ENCODE measurements around the gene PCNX3. TPM values are rescaled to one million over a fixed set of nuclear protein-coding genes. Genes with fewer than 3 reads are reported as not detected.

PCNX3 gene
- total and polyA plus RNA-seq, 7 donors: 6.5 to 15.5 (median 9.8) TPM

- DNase-seq (no peak), ATAC-seq (no peak)
- 42 to 64% (median 46%) methylated on average over 3 of the region's 3 CpGs for WGBS, 3 donors
- Histone ChIP-seq H3K9me3 (no peaks in the 10 kb centered on the region), H3K4me1 (peaks cover 42% of the 10 kb centered on the region), H3K36me3 (ENCODE audit: insufficient read depth in 1 of 2, low read depth in 1 of 2) (peaks cover 0 to 37% of the 10 kb centered on the region in 2 donors), H3K27ac (no peak overlapping the region), H3K4me3 (no peak overlapping the region), H3K27me3 (ENCODE audit: insufficient read depth in 3 of 3, low read length in 2 of 3) (no peaks in the 10 kb centered on the region)
- no peak for TF ChIP-seq CTCF (IDR thresholded peaks at IDR 0.05)
- intact Hi-C loops (cut with DNase I): loop anchor here in 1 of 2 donors (5.0 kb wide), 1 partner anchor 37 kb away; the partner anchor contains the start of genes FAM89B and ZNRD2
Measured at GRCh38 chr11:65609229-65609628, 6.3 kb upstream of the PCNX3 start.

- DNase-seq (no peak), ATAC-seq (no peak)
- Histone ChIP-seq H3K9me3 (no peaks in the 10 kb centered on the region), H3K36me3 (ENCODE audit: insufficient read depth in 1 of 2, low read depth in 1 of 2) (peaks cover 0 to 33% of the 10 kb centered on the region in 2 donors), H3K4me3 (no peak overlapping the region), H3K27me3 (ENCODE audit: insufficient read depth in 3 of 3, low read length in 2 of 3) (no peaks in the 10 kb centered on the region), H3K4me1 (peaks cover 42% of the 10 kb centered on the region), H3K27ac (no peak overlapping the region)
- TF ChIP-seq CTCF (IDR thresholded peaks at IDR 0.05): no peak
- WGBS, 3 donors: 62 to 72% (median 67%) methylated on average over 5 of the region's 5 CpGs
- intact Hi-C loops (cut with DNase I): loop anchor here (5.0 kb wide), 1 partner anchor 37 kb away; the partner anchor contains the start of genes FAM89B (in 2 of the 2) and ZNRD2 (in 2 of the 2)
Measured at GRCh38 chr11:65609665-65610064, 5.9 kb upstream of the PCNX3 start.

DNA sequence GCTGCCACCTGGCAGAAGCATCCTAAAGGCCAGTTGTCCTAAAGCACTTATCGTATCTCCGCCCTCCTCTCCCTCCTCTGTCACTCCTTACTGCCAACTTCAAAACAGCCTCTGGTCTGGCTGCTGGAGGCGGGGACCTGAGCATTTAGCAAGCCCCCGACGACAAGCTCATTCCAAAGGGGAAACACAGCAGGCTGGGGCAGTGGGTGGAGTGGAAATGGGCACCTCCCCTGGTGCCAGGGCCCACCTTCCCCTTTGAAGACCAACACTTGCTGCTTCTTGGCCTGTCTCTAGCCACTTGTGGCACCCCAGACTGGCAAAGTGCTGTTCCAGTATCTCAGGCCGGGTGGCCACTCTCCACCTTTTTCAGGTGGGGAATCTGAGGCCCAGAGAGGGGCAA lies 5.2 kb upstream of the PCNX3 start:
- TF ChIP-seq CTCF (IDR thresholded peaks at IDR 0.05): no peak
- intact Hi-C loops (cut with DNase I): loop anchor here in 1 of 2 donors (5.0 kb wide), 1 partner anchor 38 kb away; the partner anchor contains the start of genes FAM89B and ZNRD2
- H3K4me3 ChIP-seq: peak overlapping the region; percentile 97
- WGBS, 3 donors: 49 to 60% (median 59%) methylated on average over 6 of the region's 6 CpGs
- H3K27me3 ChIP-seq (ENCODE audit: insufficient read depth in 3 of 3, low read length in 2 of 3): no peaks in the 10 kb centered on the region
- no peak for DNase-seq
- ATAC-seq: no peak
- peaks cover 42% of the 10 kb centered on the region for H3K4me1 ChIP-seq
- peak overlapping the region; percentile 89 for H3K27ac ChIP-seq
- peaks cover 0 to 25% of the 10 kb centered on the region in 2 donors for H3K36me3 ChIP-seq (ENCODE audit: insufficient read depth in 1 of 2, low read depth in 1 of 2)
- H3K9me3 ChIP-seq: no peaks in the 10 kb centered on the region

DNA sequence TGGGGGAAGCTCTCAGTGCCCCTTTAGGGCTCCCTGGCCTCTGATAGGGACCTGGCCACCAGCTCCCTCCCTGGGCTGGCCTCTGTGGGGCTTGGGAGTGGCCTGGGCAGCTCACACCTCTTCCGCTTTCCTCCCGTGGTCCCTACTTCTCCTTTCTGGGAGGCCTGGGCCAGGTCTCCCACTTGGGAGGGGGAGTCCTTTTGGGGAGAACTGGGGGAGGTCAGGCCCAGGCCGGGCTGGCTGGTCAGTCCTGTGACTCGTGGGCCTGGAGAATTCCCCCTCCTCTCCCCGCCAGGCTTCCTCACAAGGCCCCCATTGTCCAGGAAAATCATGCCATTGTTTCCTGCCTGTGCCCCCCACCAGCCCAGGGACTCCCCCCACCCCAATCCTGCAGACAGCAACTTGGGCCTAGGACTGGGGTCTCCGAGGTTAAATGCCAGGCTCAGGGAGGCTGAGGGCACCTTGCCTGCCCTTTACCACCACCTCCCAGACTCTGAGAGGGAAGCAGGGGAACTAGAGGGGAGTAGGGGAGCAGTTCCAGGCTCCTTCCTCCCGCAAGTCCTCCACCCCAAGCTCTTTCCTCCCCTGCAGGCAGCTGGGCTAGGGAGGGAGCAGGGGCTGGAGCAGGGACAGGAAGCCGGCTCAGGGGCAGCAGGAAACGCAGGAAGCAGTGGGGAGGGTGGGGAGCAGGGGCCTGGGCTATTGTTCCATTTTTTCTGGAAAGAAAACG lies 4.4 kb upstream of the PCNX3 start:
- no peak for ATAC-seq
- Histone ChIP-seq H3K4me1 (peaks cover 42% of the 10 kb centered on the region), H3K36me3 (ENCODE audit: insufficient read depth in 1 of 2, low read depth in 1 of 2) (peaks cover 0 to 17% of the 10 kb centered on the region in 2 donors), H3K4me3 (peak overlapping the region; percentile 97), H3K9me3 (no peaks in the 10 kb centered on the region), H3K27me3 (ENCODE audit: insufficient read depth in 3 of 3, low read length in 2 of 3) (no peaks in the 10 kb centered on the region), H3K27ac (peak overlapping the region; percentile 89)
- peak in 1 of 2 donors; percentile 68 for DNase-seq
- no peak for TF ChIP-seq CTCF (IDR thresholded peaks at IDR 0.05)
- intact Hi-C loops (cut with DNase I): loop anchor here in 1 of 2 donors (5.0 kb wide), 1 partner anchor 39 kb away; the partner anchor contains the start of genes FAM89B and ZNRD2
- WGBS, 3 donors: 52 to 60% (median 56%) methylated on average over 9 to 10 of the region's 10 CpGs

Data from psoas muscle (tissue), 8 donors.